Activated naive CD4-positive, alpha-beta T cell treated with anti-CD3 and anti-CD28 coated beads, Interleukin-2, amount 50 U/mL, for 72 hours (primary cell): ENCODE measurements around the gene SLC6A12. TPM values are rescaled to one million over a fixed set of nuclear protein-coding genes. Genes with fewer than 3 reads are reported as not detected.
"Not testable (repeated sequence)": the region's sequence is repeated elsewhere in the genome, so short reads cannot be mapped to it uniquely, and the experiment has no call there.

ENCODE experiments used
- ATAC-seq, 2 donors: fragments of 150-1000 bp; cut with Tn5 transposase; 2 replicates each; pipeline ENCODE4 v1.10.0; 2021; ENCODE audit warnings: mild to moderate bottlenecking in 2 of 2, moderate library complexity in 2 of 2
- DNase-seq, 2 donors: peaks; one replicate each; pipeline ENCODE4 v3.0.0; 2021 to 2022; ENCODE audit warnings: low spot score in 2 of 2
- H3K27ac Mint-ChIP-seq, 2 donors: one replicate each; pipeline ENCODE4 v1.8.0; 2022; ENCODE audit warnings: mild to moderate bottlenecking in 2 of 2, mixed read lengths in 2 of 2
- H3K36me3 Mint-ChIP-seq, 2 donors: one replicate each; pipeline ENCODE4 v1.8.0; 2022; ENCODE audit warnings: mixed read lengths in 2 of 2
- H3K9me3 Mint-ChIP-seq, 2 donors: one replicate each; pipeline ENCODE4 v1.8.0; 2022; ENCODE audit warnings: mixed read lengths in 2 of 2
- total RNA-seq, 2 donors: library from RNA; stranded (reverse); gene quantifications; one replicate each; pipeline ENCODE4 v1.2.3, GENCODE V29; 2022

Gene SLC6A12
- total RNA-seq, 2 donors from 2014 or later, result not detected

DNA sequence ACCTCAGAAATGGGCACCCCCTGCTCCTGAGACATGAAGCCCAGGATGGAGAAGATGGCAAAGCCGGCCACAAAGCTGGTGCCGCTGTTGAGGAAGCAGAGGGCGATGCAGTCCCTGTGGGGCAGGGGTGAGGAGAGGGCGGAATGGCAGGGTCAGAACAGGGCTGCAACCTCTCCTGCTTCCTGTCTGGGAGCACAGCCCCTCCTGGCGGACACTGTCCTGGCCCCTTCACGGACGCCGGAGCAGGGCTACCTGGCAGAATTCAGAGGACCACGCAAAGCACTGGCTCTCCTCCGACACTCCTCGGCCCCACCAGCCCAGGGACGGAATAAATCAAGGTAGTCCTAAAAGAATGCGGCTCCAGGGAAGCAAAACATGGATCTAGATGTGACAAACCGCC is 12.4 kb upstream of the SLC6A12 start:
- Mint-ChIP-seq H3K27ac (no peak overlapping the region), H3K36me3 (no peaks in the 10 kb centered on the region), H3K9me3 (no peaks in the 10 kb centered on the region)
- no peak for ATAC-seq
- peak in 1 of 2 donors; percentile 34 for DNase-seq

DNA sequence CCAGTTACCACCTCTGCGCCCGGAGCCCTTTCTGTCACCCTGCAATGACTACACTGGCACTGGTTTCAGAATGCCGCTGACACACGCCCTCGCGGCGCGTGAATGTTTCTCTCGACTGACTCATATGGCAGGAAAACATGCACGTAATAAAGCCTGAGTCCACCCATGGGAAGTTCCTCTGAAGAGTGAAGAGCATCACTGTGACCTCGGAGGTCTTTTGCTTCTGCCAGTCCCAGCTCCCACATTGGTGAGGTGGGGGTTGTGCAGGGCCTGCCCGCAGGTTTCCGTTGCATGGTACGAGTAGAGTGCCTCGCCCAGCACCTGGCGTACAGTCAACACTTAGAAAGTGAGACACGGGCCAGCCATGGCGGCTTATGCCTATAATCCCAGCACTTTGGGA is 11.1 kb upstream of the SLC6A12 start:
- peak in 1 of 2 donors; percentile 39 for DNase-seq
- no peak for ATAC-seq
- H3K36me3 Mint-ChIP-seq, result no peaks in the 10 kb centered on the region
- no peak overlapping the region for H3K27ac Mint-ChIP-seq
- H3K9me3 Mint-ChIP-seq, result no peaks in the 10 kb centered on the region

DNA sequence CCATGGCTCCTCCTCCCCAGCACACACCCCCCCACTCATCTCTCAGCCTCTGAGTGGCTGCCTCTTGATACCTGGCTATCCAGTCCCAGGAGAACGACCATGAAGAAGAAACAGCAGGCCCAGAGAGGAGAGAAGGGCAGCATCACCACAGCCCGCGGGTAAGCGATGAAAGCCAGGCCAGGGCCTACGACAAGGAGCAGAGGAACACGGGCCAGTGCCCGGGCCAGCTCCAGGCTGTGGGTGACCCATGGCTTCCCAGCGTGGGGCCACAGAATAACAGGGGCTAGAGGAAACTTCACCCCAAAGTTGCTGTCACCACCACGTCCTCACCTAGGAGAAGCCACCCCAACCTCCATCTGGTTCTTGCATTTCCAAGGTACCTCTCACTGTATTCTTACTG is 10.4 kb upstream of the SLC6A12 start:
- H3K27ac Mint-ChIP-seq, result no peak overlapping the region
- DNase-seq (no peak), ATAC-seq (no peak)
- no peaks in the 10 kb centered on the region for H3K36me3 Mint-ChIP-seq
- no peaks in the 10 kb centered on the region for H3K9me3 Mint-ChIP-seq

DNA sequence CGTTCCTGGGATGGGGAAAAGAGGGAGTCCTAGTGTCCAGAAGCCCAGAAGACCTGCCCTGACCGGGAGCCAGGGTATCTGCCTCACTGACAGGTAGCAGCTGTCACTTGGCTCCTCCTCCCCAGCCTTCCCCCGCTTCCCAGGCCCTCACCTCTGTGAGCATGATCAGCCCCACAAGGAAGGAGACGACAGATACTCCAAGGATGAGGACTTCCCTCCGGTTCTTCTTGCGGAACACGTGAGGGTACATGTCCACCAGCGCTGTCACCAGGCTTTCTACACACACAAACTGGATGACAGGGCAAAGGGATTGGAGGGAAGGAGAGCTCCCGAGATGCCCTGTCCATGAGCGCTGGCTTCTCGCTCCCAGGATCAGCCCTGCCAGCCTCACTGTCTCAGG is 9.9 kb upstream of the SLC6A12 start:
- DNase-seq, result no peak
- H3K27ac Mint-ChIP-seq, result no peak overlapping the region
- no peak for ATAC-seq
- H3K36me3 Mint-ChIP-seq, result no peaks in the 10 kb centered on the region
- no peaks in the 10 kb centered on the region for H3K9me3 Mint-ChIP-seq

DNA sequence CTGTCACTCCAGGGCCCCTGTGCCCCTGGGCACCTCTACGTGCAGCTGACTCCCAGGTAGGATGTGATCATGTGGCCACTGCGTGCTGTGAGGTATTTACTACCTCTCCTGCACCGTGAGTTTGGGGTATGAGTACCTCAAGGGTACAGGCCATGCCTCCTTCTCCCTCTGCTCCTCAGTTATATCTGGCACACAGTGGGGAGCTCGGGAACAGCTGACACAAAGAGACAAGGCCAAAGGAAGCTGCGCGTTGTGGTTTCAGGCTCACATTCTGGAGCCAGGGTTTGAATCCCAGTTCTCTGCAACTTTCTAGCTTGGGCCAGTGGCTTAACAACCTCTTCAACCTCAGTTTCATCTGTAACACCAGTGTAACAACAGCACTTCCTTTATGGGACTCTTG is 7.8 kb upstream of the SLC6A12 start:
- no peak for DNase-seq
- no peak overlapping the region for H3K27ac Mint-ChIP-seq
- H3K36me3 Mint-ChIP-seq, result no peaks in the 10 kb centered on the region
- H3K9me3 Mint-ChIP-seq, result no peaks in the 10 kb centered on the region
- ATAC-seq, result no peak

DNA sequence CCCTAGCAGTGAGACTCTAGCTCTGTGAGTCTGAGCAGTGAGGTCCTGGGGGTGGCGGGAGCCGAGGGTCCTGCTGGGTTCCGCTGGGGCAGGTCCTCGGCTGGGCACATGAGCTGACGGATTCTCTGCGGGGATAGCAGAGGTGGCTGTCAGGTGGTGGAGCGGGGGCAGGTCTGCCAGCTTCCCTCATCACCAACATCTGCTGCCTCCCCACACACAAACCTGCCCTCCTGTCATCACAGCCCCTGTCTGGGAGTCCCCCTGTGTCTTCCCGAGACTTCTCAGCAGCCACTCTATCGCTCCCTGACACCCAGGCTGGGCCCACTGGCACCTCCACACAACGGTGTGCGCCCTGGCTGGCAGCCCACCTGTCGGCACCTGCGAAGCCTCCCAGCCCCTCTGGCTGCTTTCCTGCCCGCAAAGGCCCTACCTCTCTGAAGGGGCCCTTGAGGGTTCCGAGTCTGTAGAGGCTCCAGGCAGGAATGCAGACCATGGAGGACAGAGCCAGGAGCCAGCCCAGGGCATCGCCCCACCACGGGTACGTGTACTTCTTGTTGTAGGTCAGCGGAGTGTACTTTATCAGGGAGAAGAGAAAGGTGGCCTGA is 7.1 kb upstream of the SLC6A12 start:
- no peak for DNase-seq
- Mint-ChIP-seq H3K9me3 (no peaks in the 10 kb centered on the region), H3K36me3 (no peaks in the 10 kb centered on the region), H3K27ac (no peak overlapping the region)
- no peak for ATAC-seq

DNA sequence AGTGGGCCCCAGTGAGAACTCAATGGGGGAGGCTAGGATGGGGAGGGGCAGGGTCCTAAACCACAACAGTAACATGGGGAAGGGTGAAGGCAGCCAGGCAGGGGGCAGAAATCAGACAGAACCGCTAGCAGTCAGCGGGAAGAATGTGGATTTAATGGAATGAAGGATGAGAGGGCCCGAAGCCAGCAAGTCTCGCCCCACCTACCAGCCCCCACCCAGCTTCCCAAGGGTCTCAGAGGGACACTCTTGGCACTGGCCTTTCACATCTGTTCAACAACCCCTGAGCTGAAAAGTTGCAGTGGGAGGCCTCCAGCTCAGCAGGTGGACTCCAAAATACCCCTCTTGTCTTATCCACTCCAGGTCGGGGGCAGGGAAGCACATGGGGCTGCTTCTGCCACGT is 6.5 kb upstream of the SLC6A12 start:
- Mint-ChIP-seq H3K9me3 (no peaks in the 10 kb centered on the region), H3K36me3 (no peaks in the 10 kb centered on the region), H3K27ac (no peak overlapping the region)
- no peak for DNase-seq
- ATAC-seq, result no peak

DNA sequence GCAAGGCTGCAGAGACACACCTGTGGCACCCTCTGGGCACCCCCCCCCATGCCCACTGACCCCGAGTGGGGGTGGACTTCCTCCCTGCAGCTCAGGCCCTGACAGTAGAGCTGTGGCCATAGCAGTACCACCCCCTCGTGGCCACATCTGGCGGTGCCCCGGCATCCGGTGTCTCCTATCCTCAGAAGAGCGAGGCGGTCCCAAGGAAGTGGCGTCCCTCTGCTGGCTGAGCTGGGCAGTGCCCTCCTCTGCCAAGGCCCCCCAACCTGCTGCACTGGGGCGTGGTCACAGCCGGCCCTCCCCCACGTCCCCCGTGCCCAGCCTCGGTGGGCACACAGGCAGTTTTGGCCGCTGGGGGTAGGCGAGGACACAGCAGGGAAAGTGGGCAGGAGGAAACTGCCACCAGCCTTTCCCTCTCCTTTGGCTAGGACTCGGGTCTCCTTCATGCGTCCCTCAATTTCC is 6.0 kb upstream of the SLC6A12 start:
- Mint-ChIP-seq H3K36me3 (no peaks in the 10 kb centered on the region), H3K9me3 (no peaks in the 10 kb centered on the region), H3K27ac (no peak overlapping the region)
- DNase-seq, result peak; percentile 60 to 81
- peak; percentile 87 to 98 for ATAC-seq

DNA sequence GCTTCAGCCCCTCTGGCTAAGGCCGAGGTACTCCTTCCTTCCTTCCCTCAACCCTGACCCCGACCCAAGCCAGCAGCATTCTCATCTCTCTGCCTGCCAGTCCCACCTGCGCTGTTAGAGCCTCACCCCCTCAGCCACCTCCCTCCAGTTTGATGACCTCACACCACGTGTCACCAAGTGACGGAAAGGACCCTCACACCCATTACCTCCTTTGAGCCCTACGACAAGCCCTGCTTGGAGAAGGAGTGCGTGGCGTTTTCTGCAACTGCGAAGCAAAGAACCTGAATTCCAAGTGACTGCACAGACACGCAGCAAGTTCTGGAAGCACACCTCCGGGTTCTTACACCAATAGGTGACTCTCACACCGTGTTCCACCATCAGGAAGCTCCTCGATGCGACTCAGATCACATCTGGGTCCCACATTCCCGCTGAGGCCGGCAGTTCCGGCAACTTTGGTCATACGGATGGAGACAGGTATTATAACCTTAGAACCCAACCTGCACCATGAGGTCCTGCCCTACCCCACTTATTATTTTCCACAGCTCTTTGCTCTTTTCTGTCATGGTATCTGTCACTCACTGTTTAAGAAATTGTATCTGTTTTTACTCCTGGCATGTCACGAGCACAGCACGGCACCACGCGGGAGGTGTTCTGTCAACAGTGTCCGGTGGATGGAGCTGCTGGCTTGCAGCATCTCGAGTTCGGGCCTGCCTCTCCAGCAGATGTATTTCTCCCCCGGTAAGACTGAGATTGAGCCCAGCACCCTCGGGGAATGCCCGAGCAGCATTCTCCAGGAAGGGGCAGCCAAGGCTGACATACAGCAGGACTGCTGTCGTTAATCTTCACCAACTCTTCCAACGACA is 5.0 kb upstream of the SLC6A12 start:
- Mint-ChIP-seq H3K27ac (no peak overlapping the region), H3K9me3 (no peaks in the 10 kb centered on the region), H3K36me3 (no peaks in the 10 kb centered on the region)
- DNase-seq (no peak), ATAC-seq (no peak)

DNA sequence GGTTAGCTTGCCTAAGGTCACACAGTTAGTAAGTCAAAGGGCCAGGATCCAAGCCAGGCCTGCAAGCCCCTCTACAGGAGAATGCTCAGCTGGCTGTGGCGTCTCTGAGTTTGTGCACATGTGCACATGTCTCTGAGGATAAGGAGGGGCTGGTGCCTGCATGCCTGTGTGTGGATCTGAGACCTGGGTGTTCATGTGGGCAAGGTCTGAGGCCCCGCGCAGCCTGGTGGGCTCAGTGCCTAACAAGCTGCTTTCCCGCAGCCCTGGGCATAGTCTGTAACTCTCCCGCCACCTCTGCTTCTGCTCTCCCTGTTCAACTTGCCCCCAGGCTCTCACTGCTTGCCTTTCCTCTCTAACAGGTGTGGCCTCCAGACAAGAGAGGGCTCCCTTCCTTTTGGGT is 4.3 kb upstream of the SLC6A12 start:
- H3K36me3 Mint-ChIP-seq, result no peaks in the 10 kb centered on the region
- DNase-seq (no peak), ATAC-seq (no peak)
- H3K27ac Mint-ChIP-seq, result no peak overlapping the region
- H3K9me3 Mint-ChIP-seq, result no peaks in the 10 kb centered on the region

DNA sequence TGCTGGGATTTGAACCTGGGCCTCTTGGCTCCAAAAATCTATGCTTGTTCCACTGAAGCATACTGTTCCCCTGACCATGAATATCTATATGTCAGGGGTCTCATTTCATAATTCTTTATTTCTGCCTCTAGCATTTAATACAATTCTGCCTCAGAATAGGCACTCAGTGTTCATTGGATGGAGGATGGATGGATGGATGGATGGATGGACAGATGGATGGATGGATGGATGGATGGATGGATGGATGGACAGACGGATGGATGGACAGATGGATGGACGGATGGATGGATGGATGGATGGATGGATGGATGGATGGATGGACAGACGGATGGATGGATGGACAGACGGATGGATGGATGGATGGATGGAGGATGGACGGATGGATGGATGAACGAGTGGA is 3.1 kb upstream of the SLC6A12 start:
- not testable (repeated sequence) for H3K27ac Mint-ChIP-seq, H3K9me3 Mint-ChIP-seq, ATAC-seq, DNase-seq, H3K36me3 Mint-ChIP-seq

DNA sequence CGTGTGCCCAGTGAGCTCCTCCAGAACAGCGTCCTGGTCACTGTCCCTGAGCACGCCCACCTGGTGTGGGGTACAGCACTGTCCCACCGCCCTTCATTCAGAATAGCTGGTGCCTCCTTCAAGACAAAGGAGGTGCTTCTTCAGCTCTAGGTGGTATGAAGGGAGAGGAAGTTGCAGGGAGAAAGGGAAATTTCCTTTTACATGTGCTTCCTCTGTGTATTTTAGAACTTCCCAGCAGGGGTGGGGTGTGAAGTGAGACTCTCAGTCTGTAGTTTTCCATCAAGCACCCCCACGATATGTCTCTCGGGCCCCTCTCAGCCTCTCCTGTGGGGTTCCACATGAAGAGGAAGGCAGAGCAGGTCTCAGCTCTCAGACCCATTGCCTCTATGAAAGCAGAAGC is 1.2 kb upstream of the SLC6A12 start:
- no peak for DNase-seq
- Mint-ChIP-seq H3K36me3 (no peaks in the 10 kb centered on the region), H3K9me3 (no peaks in the 10 kb centered on the region), H3K27ac (no peak overlapping the region)
- no peak for ATAC-seq

DNA sequence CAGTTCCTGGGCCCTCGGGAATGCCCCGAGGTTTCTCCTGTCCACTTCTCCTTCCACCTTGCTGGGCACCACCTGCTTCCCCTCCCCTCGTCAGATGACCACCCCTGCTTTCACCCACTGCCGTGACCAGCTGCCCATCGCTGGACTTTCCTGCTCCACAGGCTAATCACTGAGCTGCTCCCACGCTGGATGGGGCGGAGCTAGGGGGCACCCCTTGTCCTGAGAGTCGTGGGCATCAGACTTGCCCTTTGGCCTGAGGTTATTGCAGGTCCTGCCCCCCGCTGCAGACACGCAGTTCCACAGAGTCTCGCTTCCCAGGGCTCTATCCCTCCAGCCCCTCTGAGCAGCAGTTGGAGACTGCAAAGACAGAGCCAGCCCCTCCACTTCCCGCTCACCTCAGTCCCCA is 427 bp downstream of the SLC6A12 start:
- no peak for ATAC-seq
- Mint-ChIP-seq H3K36me3 (no peaks in the 10 kb centered on the region), H3K27ac (no peak overlapping the region), H3K9me3 (no peaks in the 10 kb centered on the region)
- DNase-seq, result no peak

DNA sequence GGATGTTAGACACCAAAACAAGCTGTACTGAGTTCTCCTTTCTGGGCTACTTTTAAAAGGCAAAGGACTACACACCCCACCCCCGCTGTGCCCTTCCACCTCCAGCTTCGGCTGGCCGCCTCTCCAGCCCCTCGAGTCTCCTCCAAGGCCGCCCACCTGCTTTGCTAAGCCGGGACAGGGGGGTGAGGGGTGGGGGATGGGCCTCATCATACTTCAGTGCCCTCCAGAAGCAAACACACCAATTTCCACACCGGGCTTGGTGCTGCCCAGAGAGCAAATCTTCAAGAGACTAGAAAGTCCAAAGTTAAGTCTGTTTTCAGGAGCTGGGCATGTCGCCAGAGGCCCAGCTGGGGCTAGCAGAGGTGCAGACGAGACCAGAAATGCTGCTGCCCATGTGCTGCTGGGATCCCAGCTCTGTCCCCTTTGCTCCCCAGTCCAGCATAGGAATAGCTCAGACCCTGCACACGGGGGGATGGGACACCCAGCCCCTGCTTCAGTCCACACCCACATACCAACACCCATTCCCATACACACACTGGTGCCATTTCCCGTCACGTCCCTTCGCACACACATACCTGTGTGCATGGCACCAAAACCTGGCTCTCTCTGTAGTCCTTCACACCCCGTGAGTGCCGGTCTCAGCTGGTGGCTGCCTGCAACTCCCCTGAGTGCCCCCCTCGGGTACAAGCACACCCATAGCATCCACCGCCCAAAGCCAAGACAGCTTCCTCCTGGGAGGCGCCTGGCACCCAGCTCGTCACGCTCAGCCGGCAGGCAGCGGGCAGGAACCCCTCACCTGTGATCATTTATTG is 1.0 kb downstream of the SLC6A12 start:
- H3K36me3 Mint-ChIP-seq, result no peaks in the 10 kb centered on the region
- H3K9me3 Mint-ChIP-seq, result no peaks in the 10 kb centered on the region
- ATAC-seq (no peak), DNase-seq (no peak)
- no peak overlapping the region for H3K27ac Mint-ChIP-seq

DNA sequence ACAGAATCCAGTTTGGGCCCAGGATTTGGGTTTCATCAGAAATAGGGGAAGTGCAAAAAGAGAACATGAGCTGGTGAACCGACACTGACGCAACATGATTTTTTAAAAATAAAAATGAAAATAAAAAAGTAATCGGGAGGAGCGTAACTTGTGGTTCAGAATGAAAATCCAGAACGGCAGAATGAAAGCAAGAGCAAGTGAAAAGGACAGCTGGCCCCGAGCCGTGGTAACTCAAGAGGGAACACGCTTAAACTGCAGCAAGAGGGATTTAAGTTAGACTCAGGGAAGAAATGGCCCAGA is 1.6 kb downstream of the SLC6A12 start:
- Mint-ChIP-seq H3K36me3 (no peaks in the 10 kb centered on the region), H3K9me3 (no peaks in the 10 kb centered on the region), H3K27ac (peak overlapping the region in 1 of 2 donors; percentile 69)
- no peak for DNase-seq
- no peak for ATAC-seq

DNA sequence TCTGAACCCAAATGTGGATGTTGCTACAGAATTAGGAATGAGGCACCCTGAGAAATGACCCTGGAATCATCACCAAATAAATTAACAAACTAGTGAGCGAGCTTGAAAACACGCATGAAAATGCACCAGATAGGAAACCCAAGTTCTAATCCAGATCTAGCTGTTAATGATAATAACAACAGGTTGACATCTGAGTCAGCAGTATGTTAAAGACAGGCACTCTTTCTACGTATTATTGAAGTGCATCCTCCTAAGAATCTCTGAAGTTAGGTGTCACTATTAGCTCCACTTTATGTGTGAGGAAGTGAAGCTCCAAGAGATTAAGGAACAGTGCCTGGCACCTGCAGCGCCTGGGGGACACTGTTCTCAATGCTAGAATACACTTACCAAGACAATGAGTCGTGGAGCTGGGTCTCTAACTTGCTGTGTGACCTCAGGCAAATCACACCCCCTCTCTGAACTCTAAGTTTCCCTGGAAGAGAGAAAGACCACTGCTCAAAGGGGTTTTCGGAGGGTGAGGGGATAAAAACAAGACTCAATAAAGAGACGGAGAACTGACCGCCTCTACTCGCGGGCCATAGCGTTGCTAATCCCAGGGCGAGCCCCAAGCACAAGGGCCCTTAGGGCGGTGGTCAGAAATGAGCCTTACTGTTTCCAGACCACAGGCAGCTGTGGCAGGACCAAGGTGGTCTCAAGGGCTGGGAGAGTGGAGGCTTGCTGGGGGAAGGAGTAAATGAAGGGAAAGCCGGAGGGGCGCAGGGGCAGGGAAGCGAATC is 2.1 kb downstream of the SLC6A12 start:
- H3K36me3 Mint-ChIP-seq, result no peaks in the 10 kb centered on the region
- no peak for DNase-seq
- H3K9me3 Mint-ChIP-seq, result no peaks in the 10 kb centered on the region
- no peak for ATAC-seq
- H3K27ac Mint-ChIP-seq, result peak overlapping the region in 1 of 2 donors; percentile 69

DNA sequence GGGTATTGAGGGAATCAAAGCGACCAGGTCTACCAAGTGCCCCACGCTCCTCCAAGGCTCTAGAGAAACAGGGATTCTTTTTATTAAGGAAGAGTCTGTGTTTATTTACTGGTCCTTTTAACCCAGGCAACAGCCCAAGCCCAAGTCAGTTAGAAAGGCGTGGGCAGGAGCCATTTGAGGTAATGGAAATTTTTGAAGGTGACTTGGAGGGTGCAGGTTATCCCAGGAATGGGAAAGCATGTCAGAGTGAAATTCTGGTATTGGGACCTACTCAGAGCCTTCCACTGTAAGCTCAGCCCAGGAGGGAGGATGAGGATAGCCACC is 2.9 kb downstream of the SLC6A12 start:
- no peaks in the 10 kb centered on the region for H3K9me3 Mint-ChIP-seq

More for the DNA sequence above, 2.9 kb downstream of the SLC6A12 start:
- Mint-ChIP-seq H3K27ac (peak overlapping the region in 1 of 2 donors; percentile 17), H3K36me3 (no peaks in the 10 kb centered on the region)
- ATAC-seq (no peak), DNase-seq (no peak)
